HG03025 (cell line): ENCODE measurements around the gene ADGRL1.

Experiments
- ATAC-seq: cut with Tn5 transposase; IDR thresholded peaks from one replicate; pipeline ENCODE4 v1.9.1; 2021; ENCODE audit warnings: mild to moderate bottlenecking, moderate library complexity; ENCODE audit not compliant: unreplicated experiment, low FRiP score

The ADGRL1 gene

GRCh38 chr19:14164724-14165493 is 41.1 kb downstream of the ADGRL1 start:
- no peak for ATAC-seq

- no peak for ATAC-seq
Measured at GRCh38 chr19:14164082-14164481, 41.9 kb downstream of the ADGRL1 start.

GRCh38 chr19:14162871-14163297 is 43.1 kb downstream of the ADGRL1 start:
- no peak for ATAC-seq

- ATAC-seq = no peak
Measured at GRCh38 chr19:14161305-14161704, 44.7 kb downstream of the ADGRL1 start.

- ATAC-seq = no peak
Measured at GRCh38 chr19:14160017-14160703, 45.8 kb downstream of the ADGRL1 start.

GRCh38 chr19:14159059-14159458 is 46.9 kb downstream of the ADGRL1 start:
- ATAC-seq = no peak

GRCh38 chr19:14158276-14159023 is 47.5 kb downstream of the ADGRL1 start:
- no peak for ATAC-seq

GRCh38 chr19:14156971-14157717 is 48.8 kb downstream of the ADGRL1 start:
- ATAC-seq = no peak

- no peak for ATAC-seq
Measured at GRCh38 chr19:14156122-14156521, 49.8 kb downstream of the ADGRL1 start.

- no peak for ATAC-seq
Measured at GRCh38 chr19:14155371-14155770, 50.6 kb downstream of the ADGRL1 start.

- ATAC-seq = no peak
Measured at GRCh38 chr19:14152713-14153112, 53.3 kb downstream of the ADGRL1 start.

- ATAC-seq = no peak
Measured at GRCh38 chr19:14150770-14151661, 55.0 kb downstream of the ADGRL1 start.

GRCh38 chr19:14150041-14150769 is 55.8 kb downstream of the ADGRL1 start:
- no peak for ATAC-seq

GRCh38 chr19:14149509-14149994 is 56.4 kb downstream of the ADGRL1 start:
- no peak for ATAC-seq

GRCh38 chr19:14148751-14149410 is 57.1 kb downstream of the ADGRL1 start:
- ATAC-seq = no peak

GRCh38 chr19:14147797-14148605 is 58.0 kb downstream of the ADGRL1 start:
- ATAC-seq = no peak

- ATAC-seq = no peak
Measured at GRCh38 chr19:14146789-14147216, 59.2 kb downstream of the ADGRL1 start.
